NT2/D1 (cell line): Measurements from ENCODE around the gene SLC27A4.

Source experiments
- DNase-seq: peaks from one replicate; pipeline ENCODE4 v3.0.0-alpha.2; 2011; ENCODE audit warnings: low read depth, low spot score
- H3K27me3 ChIP-seq: 2 replicates; pipeline ENCODE4 v1.6.0; 2011; ENCODE audit warnings: mild to moderate bottlenecking; ENCODE audit not compliant: insufficient read length, insufficient read depth
- H3K36me3 ChIP-seq: 2 replicates; pipeline ENCODE4 v1.6.1; 2011; ENCODE audit warnings: mild to moderate bottlenecking, low read length, mixed read lengths; ENCODE audit not compliant: insufficient read depth, insufficient read length
- H3K4me1 ChIP-seq: 2 replicates; pipeline ENCODE4 v1.5.1; 2011; ENCODE audit not compliant: insufficient read depth, insufficient read length
- H3K4me3 ChIP-seq: 2 replicates; pipeline ENCODE4 v1.5.1; 2011; ENCODE audit warnings: low read depth; ENCODE audit not compliant: insufficient read length
- H3K9ac ChIP-seq: 2 replicates; pipeline ENCODE4 v1.6.0; 2011; ENCODE audit warnings: low read depth; ENCODE audit not compliant: insufficient read length
- H3K9me3 ChIP-seq: 2 replicates; pipeline ENCODE4 v1.5.1; 2011; ENCODE audit warnings: mild to moderate bottlenecking, low read length; ENCODE audit not compliant: insufficient read depth
- SUZ12 ChIP-seq: IDR thresholded peaks from 2 replicates; pipeline ENCODE4 v1.6.1; 2011; ENCODE audit not compliant: insufficient read length, insufficient read depth; ENCODE audit errors: extremely low read depth
- YY1 ChIP-seq: IDR thresholded peaks from 2 replicates; pipeline ENCODE4 v1.6.1; 2011; ENCODE audit not compliant: insufficient read length, insufficient read depth
- ZNF274 ChIP-seq: IDR thresholded peaks from 2 replicates; pipeline ENCODE4 v1.6.1; 2011; ENCODE audit warnings: mild to moderate bottlenecking, low read depth, low read length

Gene SLC27A4

DNA sequence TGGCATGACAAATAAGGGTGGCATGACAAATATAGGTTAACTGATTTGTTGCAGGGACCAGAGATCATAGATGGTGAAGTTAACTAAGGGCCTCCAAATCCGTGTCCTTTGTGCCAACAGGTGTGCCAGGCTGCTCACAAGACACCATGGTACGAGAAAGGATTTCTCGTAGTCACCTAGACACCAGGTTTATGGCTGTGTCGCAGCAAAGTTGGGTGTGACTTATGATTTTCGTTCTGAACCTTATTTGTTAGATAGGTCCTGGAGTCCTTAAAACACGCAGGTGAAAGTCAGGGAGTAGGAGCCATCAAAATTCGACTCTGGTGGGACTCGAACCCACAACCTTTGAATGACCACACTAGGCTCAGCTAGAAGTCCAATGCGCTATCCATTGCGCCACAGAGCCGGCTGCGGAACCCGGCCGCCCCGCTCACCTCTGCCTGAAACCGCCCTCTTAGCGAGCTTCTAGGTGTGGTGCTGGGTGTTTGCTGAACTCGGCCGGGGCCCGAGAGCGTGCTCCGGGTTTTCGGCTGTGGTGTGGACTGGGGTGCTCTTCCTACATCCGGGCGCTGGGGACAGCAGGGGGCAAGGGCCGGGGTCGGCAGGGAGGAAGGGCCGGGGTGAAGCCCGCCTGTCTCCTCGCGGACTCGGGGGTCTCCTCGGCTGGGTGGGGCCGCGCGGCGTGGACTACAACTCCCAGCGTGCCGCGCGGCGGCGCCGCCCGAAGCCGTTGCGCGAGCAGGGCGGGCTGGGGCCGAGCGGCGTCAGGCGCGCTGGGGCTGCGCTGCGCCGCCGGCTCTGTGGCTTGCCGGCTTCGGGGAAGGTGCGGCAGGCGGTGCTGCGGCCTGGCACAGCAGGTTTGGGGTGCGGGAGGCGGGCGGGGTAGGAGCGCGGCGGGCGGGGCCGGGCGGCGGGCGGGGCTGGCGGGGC, at the start of gene SLC27A4:
TSS of gene SLC27A4 (plus strand) at position 767 of the 930 bp plus-strand sequence. CDS start 2,606 bp downstream, outside the sequence.
- H3K4me1 ChIP-seq = peaks cover 3% of the 10 kb centered on the region
- peak within 1 kb of the TSS; percentile 66 for H3K4me3 ChIP-seq
- H3K9ac ChIP-seq = peak within 1 kb of the TSS; percentile 86
- H3K9me3 ChIP-seq = no peaks in the 10 kb centered on the region
- TF ChIP-seq YY1 = no peak
- no peak for TF ChIP-seq ZNF274
- no peak for TF ChIP-seq SUZ12
- DNase-seq = peak; percentile 75
- no peaks in the 10 kb centered on the region for H3K27me3 ChIP-seq
- H3K36me3 ChIP-seq = peaks cover 45% of the 10 kb centered on the region

- Histone ChIP-seq H3K4me3 (no peak overlapping the region), H3K36me3 (peaks cover 16% of the 10 kb centered on the region), H3K9ac (no peak overlapping the region), H3K9me3 (no peaks in the 10 kb centered on the region), H3K4me1 (peaks cover 4% of the 10 kb centered on the region), H3K27me3 (no peaks in the 10 kb centered on the region)
- no peak for DNase-seq
- TF ChIP-seq YY1 (no peak), SUZ12 (no peak), ZNF274 (no peak)
Observed at GRCh38 chr9:128292009-128292408, 48.3 kb upstream of the SLC27A4 start.

- no peaks in the 10 kb centered on the region for H3K27me3 ChIP-seq
- H3K9ac ChIP-seq = no peak overlapping the region
- TF ChIP-seq YY1 (no peak), SUZ12 (no peak), ZNF274 (no peak)
- DNase-seq = no peak
- H3K9me3 ChIP-seq = no peaks in the 10 kb centered on the region
- peaks cover 11% of the 10 kb centered on the region for H3K36me3 ChIP-seq
- H3K4me3 ChIP-seq = no peak overlapping the region
- peaks cover 4% of the 10 kb centered on the region for H3K4me1 ChIP-seq
Observed at GRCh38 chr9:128293091-128293490, 47.2 kb upstream of the SLC27A4 start.

DNA sequence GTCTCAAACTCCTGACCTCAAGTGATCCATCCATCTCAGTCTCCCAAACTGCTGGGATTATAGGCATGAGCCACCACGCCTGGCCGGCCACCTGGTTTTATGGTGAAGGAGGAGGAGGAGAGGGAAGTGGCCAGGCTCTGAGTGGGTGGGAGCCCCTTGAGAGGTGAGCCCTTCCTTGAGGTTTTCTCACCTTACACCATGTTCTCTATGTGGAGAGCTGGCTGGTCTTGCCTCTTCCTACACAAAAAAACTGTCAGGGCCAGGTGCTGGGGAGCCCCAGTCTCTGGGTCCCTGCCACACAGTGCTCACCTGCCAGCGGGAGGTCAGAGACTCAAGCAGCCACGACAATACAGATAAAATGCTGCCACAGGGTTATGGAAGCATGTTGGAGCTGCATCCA, 46.2 kb upstream of the SLC27A4 start:
- TF ChIP-seq YY1 (no peak), SUZ12 (no peak), ZNF274 (no peak)
- Histone ChIP-seq H3K9me3 (no peaks in the 10 kb centered on the region), H3K36me3 (peaks cover under 1% of the 10 kb centered on the region), H3K4me3 (no peak overlapping the region), H3K9ac (no peak overlapping the region), H3K27me3 (no peaks in the 10 kb centered on the region), H3K4me1 (peaks cover 4% of the 10 kb centered on the region)
- no peak for DNase-seq

DNA sequence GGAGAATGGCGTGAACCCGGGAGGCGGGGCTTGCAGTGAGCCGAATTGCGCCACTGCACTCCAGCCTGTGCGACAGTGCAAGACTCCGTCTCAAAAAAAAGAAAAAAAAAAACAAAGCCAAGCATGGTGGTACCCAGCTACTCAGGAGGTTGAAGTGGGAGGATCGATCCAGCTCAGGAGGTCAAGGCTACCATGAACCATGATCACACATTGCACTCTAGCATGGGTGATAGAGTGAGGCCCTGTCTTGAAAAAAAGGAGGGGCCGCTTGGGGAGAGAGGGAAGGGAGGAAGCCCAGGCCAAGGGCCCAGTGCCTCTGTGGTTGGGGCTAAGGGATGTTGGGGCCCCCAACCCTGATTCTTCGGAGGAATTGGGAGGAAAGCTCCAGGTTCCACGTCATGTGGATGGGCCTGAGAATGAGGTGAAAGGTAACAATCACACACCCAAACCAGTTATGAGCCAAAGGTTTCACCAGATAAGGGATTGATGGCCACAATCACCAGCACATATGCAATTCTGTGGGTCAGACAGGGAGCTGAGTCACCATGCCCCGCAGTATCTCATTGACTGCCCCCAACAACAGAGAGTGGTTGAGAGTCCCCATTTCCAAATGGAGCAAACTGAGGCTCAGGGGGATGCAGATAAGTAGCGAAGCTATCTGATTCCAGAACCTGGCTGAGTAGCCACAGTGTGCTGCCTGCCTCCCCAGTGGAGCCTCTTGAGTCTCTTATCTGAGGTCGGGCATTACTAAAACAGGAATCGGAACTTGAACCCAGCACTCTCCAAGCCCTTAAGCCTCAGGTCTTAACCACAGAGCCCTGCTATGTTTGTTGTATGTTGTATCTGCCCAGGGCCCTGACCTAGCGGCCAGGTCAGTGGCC, 43.7 kb upstream of the SLC27A4 start:
- no peaks in the 10 kb centered on the region for H3K27me3 ChIP-seq
- peaks cover 4% of the 10 kb centered on the region for H3K4me1 ChIP-seq
- no peaks in the 10 kb centered on the region for H3K9me3 ChIP-seq
- peak overlapping the region; percentile 9 for H3K9ac ChIP-seq
- no peaks in the 10 kb centered on the region for H3K36me3 ChIP-seq
- no peak for TF ChIP-seq ZNF274
- no peak for TF ChIP-seq SUZ12
- TF ChIP-seq YY1 = no peak
- no peak for DNase-seq
- no peak overlapping the region for H3K4me3 ChIP-seq

DNA sequence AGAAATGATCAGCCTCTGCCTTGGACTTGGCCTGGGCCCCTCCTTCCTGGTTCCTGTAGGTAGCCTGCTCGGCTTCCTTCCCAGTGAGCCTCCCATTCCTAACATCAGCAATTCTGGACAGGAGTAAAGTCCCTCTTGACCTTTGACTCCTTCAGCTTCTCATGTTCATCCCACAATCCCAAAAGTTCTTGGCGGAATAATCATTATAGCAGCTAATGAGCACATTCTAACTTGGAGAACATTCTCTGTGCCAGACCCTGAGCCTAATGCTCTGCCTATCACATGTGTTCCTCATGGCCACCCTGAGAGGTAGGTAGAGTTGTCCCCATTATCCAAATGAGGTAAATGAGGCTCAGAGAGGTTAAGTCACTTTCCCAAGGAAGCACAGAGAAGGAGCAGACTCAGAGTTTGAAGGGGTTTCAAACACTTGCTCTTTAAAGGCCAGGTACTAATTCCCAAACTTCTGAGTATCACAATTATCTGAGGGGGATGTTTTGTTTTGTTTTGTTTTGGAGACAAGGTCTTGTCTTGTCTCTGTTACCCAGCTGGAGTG, 43.0 kb upstream of the SLC27A4 start:
- no peaks in the 10 kb centered on the region for H3K36me3 ChIP-seq
- no peaks in the 10 kb centered on the region for H3K9me3 ChIP-seq
- DNase-seq = no peak
- no peak overlapping the region for H3K9ac ChIP-seq
- no peaks in the 10 kb centered on the region for H3K27me3 ChIP-seq
- no peak overlapping the region for H3K4me3 ChIP-seq
- H3K4me1 ChIP-seq = peaks cover 4% of the 10 kb centered on the region
- TF ChIP-seq SUZ12 = no peak
- no peak for TF ChIP-seq YY1
- no peak for TF ChIP-seq ZNF274
